GOT3 (cell line): ENCODE data around the gene RNF26.

ENCODE experiments used
- DNase-seq: peaks from one replicate; lab custom pipeline; 2025; ENCODE audit warnings: mixed read lengths; lab: John Stamatoyannopoulos, UW

RNF26 gene

DNA sequence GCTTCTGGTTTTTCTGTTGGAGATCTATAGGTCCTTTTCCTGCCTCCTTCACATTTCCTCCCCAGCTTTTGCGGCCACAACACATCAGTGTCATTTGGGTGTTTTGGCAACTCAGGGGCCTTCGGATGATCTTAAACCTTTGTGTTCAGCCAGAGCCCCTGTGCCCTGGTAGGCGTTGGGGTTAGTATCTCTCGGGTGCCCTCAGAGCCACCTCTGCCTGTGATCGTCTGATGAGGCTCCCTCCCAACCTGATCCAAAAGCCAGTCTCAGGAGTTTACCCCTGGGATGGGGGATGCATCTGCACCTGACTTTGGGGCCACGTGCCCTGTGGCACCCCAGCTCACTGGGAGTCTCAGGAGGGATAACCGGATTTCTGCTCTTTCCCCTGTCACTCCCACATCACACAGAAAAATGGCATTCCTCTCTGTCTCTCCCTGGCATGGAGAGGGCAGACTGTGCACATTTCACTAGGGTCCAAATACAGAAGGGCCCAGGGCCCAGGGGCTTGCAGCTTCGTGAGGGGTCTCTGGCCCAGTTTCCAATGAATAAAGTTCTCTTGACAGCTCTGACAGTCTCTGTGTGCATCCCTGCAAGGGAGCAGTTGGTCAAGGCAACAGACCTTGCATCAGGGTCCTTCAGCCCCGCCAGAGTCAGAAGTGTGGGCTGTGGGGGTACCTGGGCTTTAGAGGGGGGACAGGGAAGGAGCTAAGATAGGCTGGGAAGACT lies 2.6 kb downstream of the RNF26 start:
- no peak for DNase-seq

DNA sequence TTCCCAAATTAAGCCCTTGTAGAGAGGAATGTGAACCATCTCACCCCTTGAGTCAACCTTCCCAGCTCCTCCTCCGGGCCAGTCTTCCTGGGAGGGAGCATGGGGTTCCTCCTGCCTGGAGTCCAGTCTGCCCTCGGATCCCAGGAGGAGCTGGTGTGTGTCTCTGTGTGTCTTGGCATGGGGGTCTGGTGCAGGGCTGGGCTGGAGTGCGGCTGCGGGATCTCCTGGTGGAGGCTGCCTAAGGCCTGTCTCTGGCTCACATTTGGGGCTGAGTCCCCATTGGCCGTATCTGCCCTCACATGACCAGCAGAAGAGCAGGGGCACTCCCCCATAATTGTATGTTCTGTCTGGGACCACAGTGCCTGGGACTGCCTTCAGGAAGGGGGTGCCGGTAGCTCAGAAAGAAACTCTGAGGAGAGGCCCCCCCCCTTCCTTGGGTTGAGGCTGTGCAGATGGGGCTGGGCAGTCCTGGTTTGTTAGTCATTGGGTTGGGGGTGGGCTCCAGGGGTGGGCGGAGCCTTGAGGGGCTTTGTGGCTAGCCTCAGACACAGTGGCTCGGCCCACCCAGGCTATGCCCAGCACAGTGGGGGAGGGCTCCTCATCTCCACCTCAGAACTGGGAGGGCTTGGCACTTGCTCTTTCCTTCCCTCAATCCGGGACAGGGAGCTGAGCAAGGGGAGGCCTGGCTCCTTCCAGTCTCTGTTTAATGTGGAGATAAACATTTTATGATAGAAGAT lies 3.4 kb downstream of the RNF26 start:
- DNase-seq, result no peak

DNA sequence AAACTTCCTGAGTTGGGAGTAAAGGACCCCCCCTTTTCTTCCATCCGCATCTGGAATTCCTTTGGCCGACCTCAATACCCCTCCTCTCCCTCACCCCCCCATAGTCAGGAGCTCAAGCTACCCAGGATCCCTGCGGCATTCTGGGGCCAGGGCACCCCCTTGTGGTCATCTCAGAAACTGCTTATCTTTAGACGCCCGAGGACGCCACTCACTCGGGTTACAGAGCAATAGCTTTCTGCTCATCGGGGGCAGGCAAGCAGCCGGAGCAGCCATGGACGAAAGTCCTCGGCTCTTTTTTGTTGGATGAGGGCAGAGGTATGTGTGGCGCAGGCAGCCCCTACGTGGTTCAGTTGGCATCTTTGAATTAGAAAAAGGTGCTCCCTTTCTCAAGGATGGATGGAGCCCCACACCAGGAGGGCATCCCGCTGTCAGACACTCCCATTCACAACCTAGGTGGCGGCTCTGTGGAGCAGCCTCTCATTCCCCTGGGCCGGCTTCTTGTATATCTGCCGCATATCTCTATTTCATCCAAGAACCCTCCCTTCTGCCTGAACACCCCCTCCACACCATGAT lies 4.1 kb downstream of the RNF26 start:
- DNase-seq, result no peak

DNA sequence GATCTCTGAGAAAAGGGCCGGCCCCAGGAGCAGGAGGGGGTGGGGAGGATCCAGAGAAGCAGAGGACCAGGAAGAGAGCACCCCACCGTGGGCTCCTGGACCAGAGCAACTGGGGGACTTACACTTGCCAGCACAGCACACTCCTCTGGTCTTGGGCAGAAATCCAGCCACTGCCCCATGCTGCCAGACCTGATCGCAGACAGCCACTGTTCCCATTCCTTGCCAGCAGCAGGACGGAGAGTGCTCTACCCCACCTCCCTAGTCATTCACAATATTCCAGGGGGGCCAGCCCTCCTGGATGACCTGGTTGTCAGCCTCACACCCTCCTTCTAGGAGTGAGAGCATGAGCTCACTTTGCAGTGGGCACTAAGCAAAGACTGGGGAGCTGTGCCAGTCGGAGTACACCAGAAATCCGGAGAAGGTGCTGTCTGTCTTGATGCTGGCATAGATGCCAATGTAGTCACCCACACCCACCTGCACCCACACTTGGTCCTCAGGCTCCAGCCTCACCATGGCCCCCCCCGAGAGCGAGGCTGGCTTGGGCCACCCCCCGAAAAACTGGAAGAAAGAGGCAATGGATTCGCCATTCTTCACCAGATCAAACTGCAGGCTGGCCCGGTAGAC lies 4.8 kb downstream of the RNF26 start:
- no peak for DNase-seq

DNA sequence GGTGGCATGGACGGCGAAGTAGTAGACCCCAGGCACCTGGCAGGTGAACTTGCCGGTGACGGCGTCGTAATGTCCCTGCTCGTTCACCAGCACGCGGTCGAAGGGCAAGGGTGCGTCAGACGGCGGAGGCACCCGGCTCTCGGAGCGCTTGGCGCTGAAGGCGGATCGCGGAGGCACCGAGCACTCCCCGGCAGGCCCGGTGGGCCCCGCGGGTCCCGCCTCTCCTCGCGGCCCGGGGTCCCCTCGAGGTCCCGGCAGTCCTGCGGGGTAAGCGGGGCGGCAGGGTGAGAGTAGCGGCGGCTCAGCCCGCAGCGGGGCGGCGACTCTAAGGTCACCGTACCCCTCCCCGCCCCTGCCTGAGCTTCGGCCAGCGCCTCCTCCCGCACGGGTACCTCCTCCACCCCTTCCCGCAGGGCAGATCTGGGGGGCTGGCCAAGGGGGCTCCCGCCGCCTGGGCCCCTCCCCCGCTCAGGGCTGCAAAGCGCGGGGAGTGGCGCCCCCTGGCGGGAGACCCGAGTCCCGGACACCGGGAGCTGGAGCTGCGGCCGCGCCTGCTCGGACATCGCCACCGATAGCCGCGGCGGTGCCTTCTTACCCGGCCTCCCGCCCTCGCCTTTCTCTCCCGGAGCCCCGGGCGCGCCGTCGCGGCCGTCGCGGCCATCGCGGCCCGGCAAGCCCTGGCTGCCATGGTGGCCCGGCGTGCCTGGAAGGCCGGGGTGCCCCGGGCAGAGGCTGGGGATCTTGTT lies 5.4 kb downstream of the RNF26 start:
- DNase-seq, result no peak

DNA sequence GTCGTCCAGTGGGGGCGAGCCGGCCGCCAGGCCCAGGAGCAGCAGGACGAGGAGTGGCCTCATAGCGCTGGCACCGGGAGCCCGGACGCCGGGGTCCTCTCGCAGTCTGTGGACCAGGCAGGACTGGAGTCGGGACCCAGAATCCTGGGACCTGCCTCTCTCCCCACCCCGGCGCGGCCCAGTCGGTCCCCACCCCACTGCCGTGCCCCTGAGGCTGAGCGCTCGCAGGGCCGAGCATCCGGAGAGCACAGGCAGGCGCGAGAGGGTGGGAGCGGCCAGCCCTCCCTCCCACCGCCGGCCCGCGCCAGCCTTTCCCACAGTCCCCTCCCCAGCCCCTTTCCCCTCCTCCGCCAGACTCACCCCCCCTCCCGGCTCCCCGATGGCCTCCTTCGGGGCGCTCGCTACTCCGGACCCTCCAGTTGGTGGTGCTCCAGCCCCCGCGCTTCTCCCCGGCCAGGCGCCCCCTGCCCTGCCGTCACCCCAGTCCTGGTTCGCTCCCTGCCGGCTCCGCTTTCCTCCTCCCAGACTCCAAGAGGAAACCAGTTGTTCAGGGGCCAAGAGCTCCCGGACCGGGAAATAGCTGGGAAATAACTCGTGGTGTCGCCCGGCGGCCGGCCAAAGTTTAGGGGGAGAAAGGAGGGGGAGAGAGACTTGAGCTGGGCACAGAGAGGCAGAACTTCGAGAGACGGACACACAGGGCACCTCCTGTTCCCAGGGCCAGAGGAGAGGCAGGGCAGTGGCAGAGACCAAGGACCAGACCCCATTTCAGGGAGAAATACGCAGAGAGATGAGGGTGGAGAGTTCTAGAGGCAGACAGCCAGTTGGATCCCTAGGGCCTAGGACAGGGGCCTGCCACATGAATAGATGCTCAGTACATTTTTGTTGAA lies 6.3 kb downstream of the RNF26 start, which contains the start of gene C1QTNF5:
TSS of gene C1QTNF5 (minus strand) at position 549 of the 887 bp plus-strand sequence. CDS start at position 63, 486 bp downstream.
- DNase-seq, result no peak

DNA sequence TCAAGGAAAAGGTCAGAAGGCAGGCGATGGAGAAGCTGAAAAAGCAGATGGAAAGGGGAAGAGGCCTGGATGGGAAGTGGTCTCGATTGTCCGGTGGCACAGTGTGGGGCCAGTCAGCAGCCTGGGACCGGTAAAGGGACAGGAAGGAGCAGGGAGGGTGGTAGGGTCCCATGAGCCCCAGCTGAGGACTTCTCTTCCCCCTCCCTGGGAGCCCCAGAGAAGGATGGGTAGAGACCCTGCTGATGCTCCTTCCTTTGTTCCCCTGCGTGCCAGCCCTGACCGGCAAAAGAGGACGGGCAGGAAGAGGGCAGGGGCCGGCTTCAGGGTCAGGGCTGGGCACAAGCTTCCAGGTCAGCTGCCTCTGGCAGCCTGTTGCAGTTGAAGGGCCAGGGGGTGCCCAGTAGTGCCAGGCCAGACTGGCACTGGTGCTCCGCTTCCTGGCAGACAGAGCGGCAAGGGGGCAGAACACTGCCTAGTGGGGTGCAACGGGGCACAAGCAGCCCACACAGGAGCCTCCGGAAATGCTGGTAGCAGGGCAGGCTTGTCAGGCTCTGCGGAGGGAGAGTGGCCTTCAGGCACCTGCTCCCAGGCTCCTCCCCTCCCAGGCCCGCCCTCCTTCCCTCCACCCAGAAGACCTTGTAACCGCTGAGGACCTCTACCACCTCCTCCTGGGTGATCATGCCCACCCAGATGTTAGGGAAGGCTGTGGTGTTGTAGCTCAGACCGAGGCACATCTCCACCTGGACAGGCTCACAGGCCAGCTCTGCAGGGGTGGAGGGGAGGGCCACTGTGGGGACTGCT lies 7.1 kb downstream of the RNF26 start:
- no peak for DNase-seq

DNA sequence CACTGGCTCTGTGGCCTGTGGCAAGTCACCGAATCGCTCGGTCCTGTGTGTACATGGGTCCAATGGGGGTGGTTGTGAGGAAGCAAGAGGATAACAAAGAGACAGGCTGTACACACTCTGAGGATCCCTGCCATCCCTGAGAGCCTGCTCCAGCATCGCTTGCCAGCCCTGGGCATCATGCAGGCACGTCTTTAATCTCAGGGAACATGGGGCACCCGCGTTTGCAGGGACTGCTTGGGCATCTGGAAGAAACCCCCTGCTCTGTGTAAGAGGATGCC lies 7.6 kb downstream of the RNF26 start:
- DNase-seq, result no peak

DNA sequence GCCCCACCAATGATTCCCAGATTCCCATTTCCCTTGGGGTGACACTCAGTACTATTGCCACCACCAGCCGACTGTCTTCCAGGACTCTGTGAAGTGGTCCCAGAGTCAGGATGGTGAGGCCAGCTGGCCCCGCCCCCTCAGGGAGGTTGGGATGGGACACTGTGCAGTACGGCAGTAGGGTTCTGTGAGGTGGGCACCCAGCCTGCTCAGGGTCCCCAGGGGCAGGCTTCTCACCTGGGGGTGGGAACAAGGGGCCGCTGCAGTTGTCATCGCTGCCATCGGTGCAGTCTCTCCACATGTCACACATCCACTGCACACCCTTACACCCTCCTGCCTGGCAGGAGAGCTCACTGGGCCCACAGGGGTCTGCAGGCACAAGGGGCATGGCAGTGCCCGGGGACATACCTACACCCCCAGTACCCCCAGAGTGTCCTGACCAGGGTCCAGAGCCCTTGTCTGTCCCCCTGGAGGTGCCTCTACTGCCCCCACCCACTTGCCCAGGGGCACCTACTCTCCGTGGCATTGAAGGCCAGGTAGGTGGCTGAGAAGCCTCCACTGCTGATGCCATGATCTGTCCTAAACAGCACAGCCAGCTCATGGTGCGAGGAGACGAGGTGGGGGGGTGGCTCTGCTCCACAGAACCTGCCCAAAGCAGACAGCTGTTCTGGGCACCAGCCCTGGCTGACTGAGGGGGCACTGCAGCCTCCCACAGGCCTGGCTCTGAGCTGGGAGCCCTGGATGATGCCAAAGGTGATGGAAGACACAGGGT lies 8.2 kb downstream of the RNF26 start:
- no peak for DNase-seq

DNA sequence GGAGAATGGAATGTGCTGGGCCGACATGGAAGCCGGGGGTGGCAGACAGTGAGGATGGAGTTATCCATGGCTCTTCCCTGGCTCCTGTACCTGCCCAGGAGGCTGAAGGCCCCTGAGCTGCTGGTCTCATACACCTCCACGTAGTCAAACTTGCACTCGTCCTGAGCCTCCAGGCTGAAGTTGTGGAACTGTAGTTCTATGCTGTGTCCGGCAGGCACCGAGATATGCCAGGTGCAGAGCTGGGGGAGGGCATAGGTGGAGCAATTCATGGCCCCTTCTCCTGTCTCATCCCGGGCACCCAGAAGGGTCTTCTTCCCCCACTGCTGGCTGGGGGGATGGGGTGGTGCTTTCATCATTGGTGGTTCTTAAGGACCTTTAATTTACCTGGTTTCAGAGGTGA lies 9.4 kb downstream of the RNF26 start:
- no peak for DNase-seq

DNA sequence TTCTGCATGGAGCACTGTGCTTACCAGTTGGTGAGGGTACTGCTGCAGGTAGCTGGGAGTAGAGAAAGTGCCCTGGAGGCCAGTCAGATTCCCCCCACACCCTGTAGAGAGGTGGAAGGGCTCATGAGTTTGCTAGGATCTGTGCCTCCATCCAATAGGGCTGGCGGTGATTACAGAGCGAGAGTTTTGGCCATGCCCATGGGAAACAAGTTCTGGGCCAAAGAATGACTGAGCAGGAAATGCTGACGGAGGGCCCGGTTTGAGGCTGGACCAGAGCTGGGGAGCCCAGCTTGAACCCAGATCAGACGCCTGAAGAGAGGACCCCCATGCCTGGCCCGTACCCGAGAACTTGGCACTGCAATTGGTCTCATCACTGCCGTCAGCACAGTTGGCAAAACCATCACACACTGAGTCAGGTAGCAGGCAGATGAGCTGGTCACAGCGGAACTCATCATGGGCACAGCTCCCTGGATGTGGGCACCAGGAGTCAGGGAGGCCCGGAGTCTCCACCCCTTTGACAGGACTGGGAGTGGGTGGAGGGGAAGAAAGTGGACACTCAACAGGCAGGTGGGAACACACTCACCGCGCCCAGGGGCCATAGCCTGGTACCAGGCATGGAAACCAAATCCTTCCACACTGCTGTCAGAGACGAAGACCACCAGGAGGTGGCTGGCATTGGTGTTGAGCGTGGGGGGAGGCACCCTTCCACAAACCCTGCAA lies 10.1 kb downstream of the RNF26 start:
- DNase-seq, result no peak

DNA sequence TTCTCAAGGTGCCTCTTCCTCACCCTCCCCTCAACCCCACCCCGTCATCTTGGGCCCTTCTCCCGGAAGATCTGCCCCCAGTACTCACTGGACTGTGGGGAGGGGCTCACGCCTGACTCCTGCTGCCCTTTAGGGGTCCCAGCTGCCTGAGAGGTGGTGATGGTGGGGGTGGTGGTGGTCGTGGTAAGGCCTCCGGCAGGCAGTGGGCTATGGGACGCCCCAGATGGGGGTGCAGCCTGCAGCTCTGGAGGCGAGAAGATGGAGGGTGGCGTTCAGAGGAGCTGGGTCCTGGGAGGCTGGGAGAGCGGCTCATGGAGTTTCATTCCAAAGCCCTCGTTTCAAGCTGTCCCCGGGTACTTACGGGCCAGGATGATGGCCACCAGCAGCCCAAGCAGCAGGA lies 11.4 kb downstream of the RNF26 start:
- no peak for DNase-seq

DNA sequence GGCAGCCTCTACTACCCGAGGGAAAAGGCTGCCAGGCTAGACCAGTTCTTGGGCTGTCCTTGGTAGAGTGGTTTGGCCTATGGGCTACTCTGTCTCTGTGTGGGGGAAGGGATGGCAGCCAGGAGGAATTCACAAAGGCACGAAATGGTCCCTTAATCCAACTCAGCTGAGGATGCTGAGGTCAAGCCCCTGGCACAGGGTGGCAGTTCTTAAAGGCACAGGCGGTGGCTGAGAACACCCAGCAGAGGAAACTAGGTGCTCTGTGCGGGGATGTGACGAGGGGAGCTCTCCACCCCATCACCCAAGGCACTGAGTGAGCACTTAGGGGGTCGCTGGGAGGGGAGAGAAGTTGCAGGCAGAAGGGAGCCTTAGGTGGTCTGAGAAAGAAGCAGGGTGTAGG lies 12.3 kb downstream of the RNF26 start, which contains the start of gene MFRP:
TSS of gene MFRP (minus strand) at position 101 of the 400 bp plus-strand sequence. CDS start 192 bp downstream, outside the sequence.
- DNase-seq, result no peak

DNA sequence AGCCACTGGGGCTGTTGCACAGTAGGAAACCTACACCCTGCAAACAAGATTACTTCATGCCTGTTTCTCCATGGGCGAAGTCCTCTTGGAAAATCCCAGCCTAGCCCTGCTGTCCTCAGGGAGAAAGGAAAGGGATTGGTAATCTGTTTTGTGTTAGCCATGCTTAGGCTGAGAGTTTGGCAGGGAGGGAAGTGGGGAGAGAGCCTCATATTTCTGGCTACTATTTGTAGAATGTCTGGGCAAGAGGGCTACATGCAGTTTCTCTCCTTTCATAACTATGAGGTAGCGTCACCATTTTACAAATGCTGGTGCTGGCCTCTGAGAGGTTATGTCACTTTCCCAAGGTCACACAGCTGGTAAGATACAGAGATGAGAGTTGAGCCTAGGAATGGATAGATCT lies 12.9 kb downstream of the RNF26 start:
- DNase-seq, result no peak

DNA sequence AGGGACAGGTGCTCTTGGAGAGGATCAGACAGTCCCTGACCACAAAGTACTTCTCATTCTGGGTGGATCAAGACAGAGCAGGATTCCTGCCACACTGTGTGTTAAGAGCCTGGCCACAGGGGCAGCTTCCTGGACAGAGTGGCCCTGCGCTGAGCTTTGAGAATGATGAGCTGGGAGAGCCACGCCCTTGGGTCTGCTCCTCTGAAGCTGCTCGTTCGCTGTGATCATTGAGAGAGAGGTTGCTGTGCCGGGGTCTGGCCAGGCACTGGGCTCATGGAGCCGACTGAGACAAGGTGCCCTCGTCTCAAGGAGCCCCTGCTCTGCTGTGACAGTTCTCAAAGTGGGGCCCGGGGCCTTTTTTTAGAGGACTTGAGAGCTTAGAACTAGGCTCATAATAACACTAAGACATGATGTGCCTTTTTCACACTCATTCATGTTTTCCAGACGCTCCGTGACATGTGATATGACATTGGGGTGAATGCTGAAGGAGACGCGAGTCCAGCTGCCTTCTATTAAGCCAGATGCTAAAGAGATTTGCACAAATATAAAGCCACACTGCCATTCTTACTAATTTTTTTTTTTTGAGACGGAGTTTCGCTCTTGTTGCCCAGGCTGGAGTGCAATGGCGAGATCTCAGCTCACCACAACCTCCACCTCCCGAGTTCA lies 13.7 kb downstream of the RNF26 start:
- no peak for DNase-seq

DNA sequence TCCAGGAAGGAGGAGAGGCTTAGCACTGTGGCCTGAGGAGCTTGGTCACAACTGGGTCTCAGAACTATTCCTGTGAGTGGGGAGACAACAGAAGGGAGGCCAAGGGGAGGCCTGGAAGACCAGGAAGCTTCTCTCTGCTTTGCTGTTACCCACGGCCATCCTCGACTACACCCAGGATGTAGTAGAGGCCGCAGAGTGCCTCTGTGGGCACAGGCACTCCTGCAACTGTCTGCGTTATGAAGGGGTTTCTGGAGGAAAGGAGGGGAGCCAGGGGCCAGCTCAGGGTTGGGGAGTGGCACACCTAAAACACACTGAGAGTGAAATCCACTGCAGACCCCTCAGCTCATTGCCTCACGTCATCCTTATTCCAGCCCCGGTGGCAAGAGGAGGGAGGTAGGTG lies 16.0 kb downstream of the RNF26 start:
- no peak for DNase-seq

DNA sequence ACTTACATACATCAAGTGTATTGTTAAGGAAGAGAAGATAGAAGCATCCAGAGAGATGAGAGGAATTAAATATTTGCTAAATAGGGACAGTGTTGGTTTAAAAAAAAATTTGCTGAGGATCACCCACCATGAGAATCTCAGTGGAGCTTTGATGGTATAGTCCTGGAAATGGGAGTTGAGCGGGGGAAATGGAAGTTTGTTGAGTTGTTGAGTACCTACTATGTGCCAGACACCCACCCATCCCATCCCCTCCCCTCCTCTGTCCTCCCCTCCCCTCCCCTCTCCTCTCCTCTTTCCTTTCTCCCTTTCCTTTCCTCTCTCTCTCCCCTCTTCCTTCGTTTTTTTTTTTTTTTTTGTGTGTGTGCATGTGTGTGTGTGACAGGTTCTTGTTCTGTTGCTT lies 16.9 kb downstream of the RNF26 start:
- DNase-seq, result no peak

DNA sequence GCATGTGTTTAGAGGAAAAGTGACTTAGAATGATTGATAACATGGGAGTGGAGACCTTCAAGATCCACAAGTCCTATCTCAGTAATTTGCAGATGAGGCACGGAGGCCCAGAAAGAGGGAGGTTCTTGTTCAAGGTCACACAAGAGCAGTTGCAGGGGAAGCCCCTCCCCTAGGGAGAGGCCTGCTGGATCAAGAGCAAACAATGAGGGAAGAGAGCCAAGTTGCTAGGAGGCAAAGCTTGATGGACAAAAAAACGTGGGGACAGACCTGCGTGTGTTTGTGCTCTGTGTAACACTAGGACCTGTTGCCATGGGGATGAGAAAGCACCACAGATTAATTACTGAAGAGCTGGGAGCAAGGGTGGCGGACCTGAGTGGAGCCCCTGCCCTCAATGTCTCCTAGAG lies 18.5 kb downstream of the RNF26 start:
- DNase-seq, result no peak
